Esophagus squamous epithelium (tissue), 4 donors: ENCODE measurements around the gene MED13L.

Experiments
- CTCF ChIP-seq, 6 experiments: fragments of 450-650 bp in 4 of 6; fragments of 200-600 bp in 2 of 6; sonication (generic) in 2 of 6; IDR thresholded peaks; one replicate each; pipeline ENCODE4 v1.5.1; 2016 to 2019; ENCODE audit warnings: antibody characterized with exemption in 6 of 6, mild to moderate bottlenecking in 4 of 6, moderate library complexity in 4 of 6
- POLR2A ChIP-seq, 4 donors: fragments of 450-650 bp; IDR thresholded peaks; one replicate each; pipeline ENCODE4 v1.6.1; 2017; ENCODE audit warnings: antibody characterized with exemption in 4 of 4, mild to moderate bottlenecking in 4 of 4, moderate library complexity in 3 of 4

- peak in 2 of 6 experiments; percentile 9 to 12 for TF ChIP-seq CTCF (IDR thresholded peaks at IDR 0.05)
- no peak for TF ChIP-seq POLR2A (IDR thresholded peaks at IDR 0.05)
These were observed 294.2 kb downstream of the MED13L start for GRCh38 chr12:115983226-115983798.
